Keratinocyte (primary cell): ENCODE measurements around the gene HINT2.

Experiments
- CTCF ChIP-seq, 3 experiments: IDR thresholded peaks in 1 of 3; conservative IDR thresholded peaks in 1 of 3; optimal IDR thresholded peaks in 1 of 3; 2 replicates in 2 of 3; 3 replicates in 1 of 3; pipeline versions ENCODE3 to v1.5.1; 2011; ENCODE audit warnings: low read length in 3 of 3, mild to moderate bottlenecking in 3 of 3, moderate library complexity in 2 of 3, control low read depth in 1 of 3, inconsistent platforms in 1 of 3; ENCODE audit not compliant: insufficient read depth in 2 of 3; ENCODE audit errors: extremely low read depth in 1 of 3
- EZH2 ChIP-seq: IDR thresholded peaks from one replicate; pipeline ENCODE4 v1.6.1; 2012; ENCODE audit warnings: inconsistent platforms, mild to moderate bottlenecking, low read length, moderate library complexity

GRCh38 chr9:35829764-35830096, 14.9 kb upstream of the HINT2 start:
- TF ChIP-seq CTCF (optimal IDR thresholded peaks at IDR 0.05 in 1 of 3, IDR thresholded peaks at IDR 0.05 in 1 of 3, conservative IDR thresholded peaks at IDR 0.05 in 1 of 3; ENCODE audit: extremely low read depth in 1 of 3, insufficient read depth in 2 of 3, low read length in 3 of 3) (no peak), EZH2 (no peak)
